Aorta (tissue), 5 donors: ENCODE measurements around the gene ACTBL2. TPM values are rescaled to one million over a fixed set of nuclear protein-coding genes. Genes with fewer than 3 reads are reported as not detected.

Experiments
- ATAC-seq: fragments of 200-7000 bp; cut with Tn5 transposase; one replicate; pipeline ENCODE4 v1.9.1; 2022; ENCODE audit warnings: moderate library complexity; ENCODE audit not compliant: low FRiP score
- DNase-seq, 2 donors: peaks; one replicate each; pipeline ENCODE4 v3.0.0-alpha.2; 2020
- H3K27ac ChIP-seq, 2 donors: one replicate each; pipeline ENCODE4 v1.5.1; 2013; ENCODE audit warnings: low read length in 2 of 2, mild to moderate bottlenecking in 2 of 2, moderate library complexity in 2 of 2, control low read depth in 1 of 2, inconsistent platforms in 1 of 2, low read depth in 1 of 2
- H3K27me3 ChIP-seq, 2 donors: one replicate each; pipeline ENCODE4 v1.6.1; 2013; ENCODE audit warnings: control low read depth in 1 of 2, low read length in 1 of 2, mild to moderate bottlenecking in 1 of 2, moderate library complexity in 1 of 2; ENCODE audit not compliant: insufficient read depth in 2 of 2, control insufficient read depth in 1 of 2
- H3K36me3 ChIP-seq, 2 donors: one replicate each; pipeline ENCODE4 v1.6.1; 2013; ENCODE audit warnings: control low read depth in 1 of 2, low read length in 1 of 2, mild to moderate bottlenecking in 1 of 2; ENCODE audit not compliant: insufficient read depth in 2 of 2, control insufficient read depth in 1 of 2
- H3K4me1 ChIP-seq, 2 donors: one replicate each; pipeline ENCODE4 v1.6.1; 2013; ENCODE audit warnings: low read length in 2 of 2, control low read depth in 1 of 2, mild to moderate bottlenecking in 1 of 2, moderate library complexity in 1 of 2; ENCODE audit not compliant: insufficient read depth in 2 of 2, control insufficient read depth in 1 of 2
- H3K4me3 ChIP-seq, 2 donors: one replicate each; pipeline ENCODE4 v1.5.1; 2013; ENCODE audit warnings: low read length in 2 of 2, control low read depth in 1 of 2, mild to moderate bottlenecking in 1 of 2
- H3K9me3 ChIP-seq: one replicate; pipeline ENCODE4 v1.6.1; 2013; ENCODE audit warnings: mild to moderate bottlenecking, low read length; ENCODE audit not compliant: control insufficient read depth
- WGBS, 2 donors: extraction: QIAGEN DNeasy Blood & Tissue Kit; methylation state at CpG; one replicate each; pipeline ENCODE4 v1.1.7; 2013; 5-methylcytosine and 5-hydroxymethylcytosine counted together
- intact Hi-C, 2 donors: fragments of 100-400 bp; cut with DNase I; formaldehyde crosslinking; loops; one replicate each; pipeline versions ENCODE4 v1.14.2 to v1.15.0; 2022
- polyA plus RNA-seq, 2 donors: library from polyadenylated mRNA; stranded (reverse); fragments of 200-250 nt; gene quantifications; one replicate each; pipeline ENCODE4 v1.2.3, GENCODE V29; 2013
- total RNA-seq, 2 donors: library from RNA; stranded (reverse); fragmentation: NEBNext Ultra II Directional; extraction: Animal tissue kit (Norgen Biotek cat#: 25700); gene quantifications; one replicate each; pipeline ENCODE4 v1.2.1, GENCODE V29; 2021
- donor health status: healthy with polysubstance abuse.
- donor health status: Bipolar disorder and iron deficiency.
- donor health status: DM: no; HTN: no; CAD: no.
- donor health status: DM: no; HTN: no; CAD: no.
- donor health status: DM: yes; HTN: yes; CAD: no.

ACTBL2 gene
- total and polyA plus RNA-seq, 4 donors, result not detected

DNA sequence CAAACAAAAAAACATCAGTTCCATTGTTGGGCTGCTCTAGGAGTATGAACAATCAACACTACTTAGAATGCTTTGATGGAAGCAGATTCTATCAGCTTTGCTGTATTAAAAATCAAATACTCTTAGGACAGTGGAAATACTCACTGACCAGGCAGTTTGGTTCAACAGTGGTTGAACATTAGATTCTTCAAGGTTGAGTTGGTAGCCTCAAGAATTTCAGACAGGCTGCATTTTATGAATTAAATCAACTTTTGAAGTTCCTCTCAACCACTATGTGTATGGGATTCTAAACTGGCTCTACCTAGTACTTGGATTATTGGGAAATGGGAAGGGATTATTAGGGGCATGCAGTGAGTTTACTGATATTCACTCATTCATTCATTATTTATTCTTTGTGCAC lies 35.0 kb downstream of the ACTBL2 start:
- H3K4me3 ChIP-seq, result no peak overlapping the region
- no peaks in the 10 kb centered on the region for H3K36me3 ChIP-seq
- intact Hi-C loops, result no loop called here
- DNase-seq (no peak), ATAC-seq (no peak)
- H3K27ac ChIP-seq, result no peak overlapping the region
- H3K4me1 ChIP-seq, result peaks cover 8 to 13% of the 10 kb centered on the region in 2 donors
- H3K27me3 ChIP-seq, result no peaks in the 10 kb centered on the region
- H3K9me3 ChIP-seq, result no peaks in the 10 kb centered on the region

DNA sequence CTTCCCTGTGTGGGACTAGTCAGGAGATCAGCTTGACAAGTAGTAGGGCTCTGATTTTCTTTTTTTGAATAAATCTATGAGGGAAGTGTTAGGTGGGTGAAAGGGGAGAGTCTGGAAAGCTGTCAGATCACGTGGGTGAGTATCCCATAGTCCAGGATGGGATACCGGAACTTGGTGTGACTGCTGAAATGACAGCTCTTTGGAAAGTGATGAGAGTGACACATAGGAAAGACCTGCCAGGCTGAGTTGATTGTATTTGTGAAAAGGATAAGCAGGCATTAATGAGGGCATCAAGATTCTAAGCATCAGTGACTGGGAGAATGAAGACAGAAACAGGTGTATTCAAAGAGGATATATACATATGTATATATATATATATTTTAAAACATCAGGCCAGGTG lies 35.6 kb downstream of the ACTBL2 start:
- DNase-seq, result no peak
- no peak overlapping the region for H3K4me3 ChIP-seq
- H3K9me3 ChIP-seq, result no peaks in the 10 kb centered on the region
- no peak for ATAC-seq
- no peak overlapping the region for H3K27ac ChIP-seq
- H3K27me3 ChIP-seq, result no peaks in the 10 kb centered on the region
- WGBS, 2 donors, result 87 to 90% methylated on average over 2 of the region's 2 CpGs
- peaks cover 8 to 15% of the 10 kb centered on the region in 2 donors for H3K4me1 ChIP-seq
- H3K36me3 ChIP-seq, result no peaks in the 10 kb centered on the region
- intact Hi-C loops, result no loop called here

DNA sequence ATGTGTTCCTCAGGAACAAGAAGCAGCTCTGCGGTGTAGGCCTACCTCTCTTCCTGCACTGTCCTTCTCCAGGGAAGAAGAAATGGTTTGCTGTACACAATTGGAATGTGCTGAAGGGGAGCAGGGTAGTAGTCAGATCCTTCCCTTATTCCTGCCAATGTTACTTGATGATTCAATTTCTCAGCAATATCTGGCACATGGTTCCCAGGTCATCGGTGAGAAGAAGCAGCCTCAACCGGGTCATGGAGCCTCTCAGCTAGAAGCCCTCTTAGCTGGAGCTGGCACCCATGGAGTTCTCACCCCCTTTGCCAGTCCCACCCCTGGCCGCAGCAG lies 36.9 kb downstream of the ACTBL2 start:
- no peaks in the 10 kb centered on the region for H3K36me3 ChIP-seq
- DNase-seq (no peak), ATAC-seq (no peak)
- H3K27me3 ChIP-seq, result no peaks in the 10 kb centered on the region
- 63 to 76% methylated on average over 4 of the region's 4 CpGs for WGBS, 2 donors
- intact Hi-C loops, result no loop called here
- H3K27ac ChIP-seq, result no peak overlapping the region
- H3K4me3 ChIP-seq, result no peak overlapping the region
- no peaks in the 10 kb centered on the region for H3K9me3 ChIP-seq
- H3K4me1 ChIP-seq, result peaks cover 10 to 11% of the 10 kb centered on the region in 2 donors

DNA sequence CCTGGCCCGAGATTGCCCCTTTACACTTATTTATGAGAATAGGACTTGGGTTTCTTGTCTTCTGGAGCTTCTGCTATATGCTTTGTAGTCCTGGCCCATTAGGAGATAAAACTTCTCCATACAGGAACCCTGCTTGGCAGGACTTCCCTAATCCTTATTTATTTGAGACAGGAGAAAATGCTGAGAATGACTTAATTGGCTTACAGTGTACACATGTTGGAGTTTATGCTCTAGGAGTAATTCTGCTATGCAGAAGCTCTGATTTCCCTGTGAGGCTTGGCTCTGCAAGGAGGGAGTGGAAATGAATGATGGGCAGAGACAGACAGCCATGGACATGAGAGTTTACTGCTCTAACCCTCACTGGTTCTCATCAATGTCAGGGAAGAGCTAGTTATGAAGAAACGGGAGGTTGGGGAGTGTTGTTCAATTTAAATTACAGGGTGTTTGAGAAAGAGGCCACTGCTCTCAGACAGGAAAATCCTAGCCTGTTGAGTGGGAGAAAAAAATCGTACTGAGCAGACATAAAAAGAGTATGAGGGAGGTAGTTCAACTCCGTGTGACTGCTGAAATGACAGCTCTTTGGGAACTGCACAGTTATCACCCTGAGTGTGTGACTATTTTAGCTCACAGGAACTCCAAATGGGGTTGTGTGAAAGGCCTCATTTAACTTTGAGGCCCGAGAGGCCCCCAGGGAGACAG lies 37.5 kb downstream of the ACTBL2 start:
- 38 to 41% methylated on average over 5 of the region's 5 CpGs for WGBS, 2 donors
- Histone ChIP-seq H3K9me3 (no peaks in the 10 kb centered on the region), H3K4me3 (no peak overlapping the region), H3K27ac (peak overlapping the region in 1 of 2 donors; percentile 10), H3K27me3 (no peaks in the 10 kb centered on the region), H3K36me3 (no peaks in the 10 kb centered on the region), H3K4me1 (peaks cover 7 to 9% of the 10 kb centered on the region in 2 donors)
- intact Hi-C loops, result no loop called here
- ATAC-seq (no peak), DNase-seq (no peak)

DNA sequence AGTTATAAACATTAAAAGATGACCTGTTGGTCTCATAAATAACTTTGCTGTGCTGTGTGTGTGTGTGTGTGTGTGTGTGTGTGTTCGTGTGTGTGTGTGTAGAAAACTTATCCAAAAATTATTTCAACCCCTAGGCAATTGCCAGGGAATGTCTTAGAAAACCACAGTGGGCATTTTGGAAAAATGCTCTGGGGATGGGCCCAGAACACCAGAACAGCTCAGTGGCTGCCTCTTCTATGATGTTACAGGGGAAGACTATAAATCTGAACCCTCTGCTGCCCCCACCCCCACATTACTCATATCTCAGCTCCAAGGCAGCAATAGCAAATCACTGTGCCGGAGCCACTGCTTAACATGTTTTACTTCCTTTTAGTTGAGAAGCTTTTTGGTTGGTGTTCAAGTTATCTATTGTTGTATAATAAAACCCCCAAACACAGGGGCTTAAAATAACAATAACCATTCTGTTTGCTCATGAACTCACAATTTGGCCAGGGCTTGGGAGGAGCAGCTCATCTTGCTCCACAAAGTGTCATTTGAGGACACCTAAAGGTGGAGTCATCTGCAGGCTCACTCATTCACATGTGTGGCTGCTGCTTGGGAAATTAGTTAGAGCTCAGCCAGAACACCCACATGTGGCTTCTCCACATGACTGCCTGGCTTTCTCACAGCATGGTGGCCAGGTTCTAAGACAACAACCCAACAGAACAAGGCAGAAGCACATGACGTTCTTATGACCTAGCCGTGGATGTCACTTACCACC lies 40.4 kb downstream of the ACTBL2 start:
- 48 to 54% methylated on average over 4 of the region's 4 CpGs for WGBS, 2 donors
- intact Hi-C loops, result no loop called here

DNA sequence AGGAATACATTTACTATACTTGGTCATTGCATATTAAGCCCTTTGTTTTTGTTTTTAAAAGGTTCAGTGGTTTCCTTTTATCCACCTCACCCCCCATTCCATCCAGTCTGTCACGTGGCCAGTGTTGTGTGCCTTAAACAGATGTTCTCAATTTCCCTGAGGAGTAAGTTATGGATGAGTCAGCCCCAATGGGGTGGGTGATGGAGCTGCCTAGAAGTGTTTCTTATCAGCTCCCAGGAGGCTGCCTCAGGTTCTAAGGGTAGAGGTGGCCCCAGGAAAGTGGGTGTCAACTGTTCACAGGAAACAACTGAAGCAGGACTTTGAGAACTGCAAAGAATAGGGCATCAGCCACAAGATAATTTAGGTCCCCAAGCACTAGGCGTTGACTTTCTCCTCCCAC lies 41.1 kb downstream of the ACTBL2 start:
- peaks cover 8 to 12% of the 10 kb centered on the region in 2 donors for H3K4me1 ChIP-seq
- intact Hi-C loops, result no loop called here
- H3K27ac ChIP-seq, result no peak overlapping the region
- no peaks in the 10 kb centered on the region for H3K9me3 ChIP-seq
- ATAC-seq (no peak), DNase-seq (no peak)
- H3K4me3 ChIP-seq, result no peak overlapping the region
- WGBS, 2 donors, result 27 to 34% methylated on average over 2 of the region's 2 CpGs
- H3K27me3 ChIP-seq, result no peaks in the 10 kb centered on the region
- H3K36me3 ChIP-seq, result no peaks in the 10 kb centered on the region

More for the DNA sequence above, 40.4 kb downstream of the ACTBL2 start:
- H3K4me3 ChIP-seq, result no peak overlapping the region
- peaks cover 8 to 9% of the 10 kb centered on the region in 2 donors for H3K4me1 ChIP-seq
- H3K36me3 ChIP-seq, result no peaks in the 10 kb centered on the region
- H3K27ac ChIP-seq, result peak overlapping the region in 1 of 2 donors; percentile 59
- no peaks in the 10 kb centered on the region for H3K27me3 ChIP-seq
- DNase-seq (no peak), ATAC-seq (no peak)
- H3K9me3 ChIP-seq, result no peaks in the 10 kb centered on the region

DNA sequence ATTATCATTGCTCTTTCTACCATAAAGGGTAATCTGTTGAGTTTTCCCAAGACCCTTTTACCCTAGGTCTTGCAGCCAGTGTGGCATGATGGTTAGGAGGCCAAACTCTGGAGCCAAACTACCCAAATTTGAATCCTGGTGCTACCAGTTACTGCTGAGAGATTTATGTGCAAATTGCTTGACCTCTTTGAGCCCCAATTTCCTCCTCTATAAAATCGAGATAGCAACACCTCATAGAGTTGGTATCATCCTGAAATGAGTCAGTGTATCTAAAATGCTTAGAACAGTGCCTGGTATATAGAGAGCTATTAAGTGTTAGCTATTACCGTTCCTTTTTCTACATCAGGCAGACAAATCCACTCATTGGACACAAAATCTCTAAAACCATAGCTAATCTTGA lies 43.0 kb downstream of the ACTBL2 start:
- no peaks in the 10 kb centered on the region for H3K36me3 ChIP-seq
- intact Hi-C loops, result no loop called here
- ATAC-seq (no peak), DNase-seq (no peak)
- 84 to 89% methylated on average over 2 of the region's 2 CpGs for WGBS, 2 donors
- no peak overlapping the region for H3K4me3 ChIP-seq
- no peak overlapping the region for H3K27ac ChIP-seq
- no peaks in the 10 kb centered on the region for H3K27me3 ChIP-seq
- H3K9me3 ChIP-seq, result no peaks in the 10 kb centered on the region
- H3K4me1 ChIP-seq, result peaks cover 8 to 17% of the 10 kb centered on the region in 2 donors

DNA sequence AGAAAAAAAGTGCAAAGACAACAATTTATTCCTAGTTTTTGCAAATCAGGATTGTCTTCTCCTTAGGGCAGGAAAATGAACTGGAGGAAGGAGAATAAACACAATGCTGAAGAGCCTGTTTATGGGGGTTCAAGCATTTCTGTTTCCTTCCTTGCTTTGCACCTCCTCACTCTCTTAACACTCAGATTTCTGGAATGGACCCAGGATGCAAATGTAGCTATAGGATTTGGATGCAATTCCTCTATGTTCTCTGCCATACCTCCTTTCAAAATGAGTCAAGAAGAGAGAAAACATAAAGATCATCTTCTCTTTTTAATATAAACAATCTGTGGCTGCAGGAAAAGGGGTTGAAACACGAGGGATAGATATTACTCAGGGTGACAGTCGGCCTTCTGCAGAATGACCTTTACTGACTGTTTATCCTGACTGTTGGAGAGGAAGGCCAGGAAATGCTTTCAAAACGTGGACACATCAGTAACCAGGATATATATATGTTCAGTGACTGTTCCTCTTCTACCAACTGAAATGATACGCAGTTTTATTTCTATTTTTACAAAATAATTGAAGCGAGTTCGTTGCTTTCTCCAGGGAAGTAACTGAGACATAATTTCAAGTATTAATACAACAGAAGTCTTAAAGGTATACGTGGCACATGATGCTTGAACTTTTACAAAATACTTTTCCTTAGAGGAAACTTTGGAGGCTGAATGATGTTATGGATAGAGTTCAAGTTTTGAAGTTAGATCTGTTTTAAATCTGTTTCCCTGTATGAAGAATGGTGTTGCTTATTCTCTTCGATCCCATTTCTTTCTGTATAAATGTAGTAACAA lies 44.4 kb downstream of the ACTBL2 start:
- Histone ChIP-seq H3K36me3 (no peaks in the 10 kb centered on the region), H3K4me1 (peaks cover 4 to 17% of the 10 kb centered on the region in 2 donors), H3K4me3 (no peak overlapping the region), H3K9me3 (no peaks in the 10 kb centered on the region), H3K27me3 (no peaks in the 10 kb centered on the region), H3K27ac (peak overlapping the region in 1 of 2 donors; percentile 62)
- intact Hi-C loops, result no loop called here
- no peak for ATAC-seq
- WGBS, 2 donors, result 7 to 13% methylated on average over 8 of the region's 8 CpGs
- no peak for DNase-seq
